KG1 (cell line): ENCODE results near the gene DNAJB12.

Experiments
- DNase-seq: peaks from one replicate; lab custom pipeline; 2025; lab: John Stamatoyannopoulos, UW

Gene DNAJB12

GRCh38 chr10:72291019-72291532, 63.6 kb downstream of the DNAJB12 start:
- DNase-seq: no peak

GRCh38 chr10:72285972-72286521, 68.7 kb downstream of the DNAJB12 start:
- DNase-seq: no peak

GRCh38 chr10:72283131-72283530, 71.6 kb downstream of the DNAJB12 start:
- no peak for DNase-seq
